ENCODE measurements around the gene MIEN1. TPM values are rescaled to one million over a fixed set of nuclear protein-coding genes. Genes with fewer than 3 reads are reported as not detected.

Gene MIEN1
- total and polyA plus RNA-seq, 2 of the 13 experiments (the other 11 are each of a cell fraction or from before 2014, with no cell fraction given) = 40.6 to 56.6 TPM

GRCh38 chr17:39739885-39740356, 9.6 kb upstream of the MIEN1 start (continued):
- TF ChIP-seq ZFP62 (CRISPR knock-in tag; IDR thresholded peaks at IDR 0.05) (no peak), ZNF256 (CRISPR knock-in tag; conservative IDR thresholded peaks at IDR 0.05) (peak; percentile 63; the same call in 1 of the 2 replicates), GATAD1 (CRISPR knock-in tag; IDR thresholded peaks at IDR 0.05) (no peak), ZNF121 (CRISPR knock-in tag; IDR thresholded peaks at IDR 0.05) (no peak), PRPF4 (IDR thresholded peaks at IDR 0.05; ENCODE audit: low read depth, low read length, poor library complexity, severe bottlenecking) (no peak), ZNF251 (CRISPR knock-in tag; IDR thresholded peaks at IDR 0.05) (no peak), CSRNP1 (CRISPR knock-in tag; IDR thresholded peaks at IDR 0.05) (0 out of 2 replicates have a peak, but pooled peaks have one; percentile 5), TAF1 (CRISPR knock-in tag; IDR thresholded peaks at IDR 0.05) (peak; percentile 10; the same call in 1 of the 2 replicates), PRDM4 (CRISPR knock-in tag; IDR thresholded peaks at IDR 0.05; ENCODE audit: borderline replicate concordance) (no peak), ZNF282 (IDR thresholded peaks at IDR 0.05; ENCODE audit: partially characterized antibody) (no peak), TFDP2 (CRISPR knock-in tag; IDR thresholded peaks at IDR 0.05) (no peak), ZFYVE20 (CRISPR knock-in tag; IDR thresholded peaks at IDR 0.05; ENCODE audit: borderline replicate concordance, low read depth) (no peak), MED13 (CRISPR knock-in tag; IDR thresholded peaks at IDR 0.05) (no peak), POLR2A (IDR thresholded peaks at IDR 0.05; ENCODE audit: insufficient read depth in 1 of 2, low read depth in 2 of 2, low read length in 2 of 2) (peak in 1 of 2 experiments; percentile 0; a peak in 1 of 4 replicates), ZNF274 (CRISPR knock-in tag; IDR thresholded peaks at IDR 0.05) (no peak), SNAPC4 (CRISPR knock-in tag; IDR thresholded peaks at IDR 0.05) (no peak), BCLAF1 (IDR thresholded peaks at IDR 0.05) (no peak)

Measured in HepG2 (cell line).